HCT116 (cell line): Measurements from ENCODE around the gene FNDC3A. TPM values are rescaled to one million over a fixed set of nuclear protein-coding genes. Genes with fewer than 3 reads are reported as not detected.

Experiments used
- ATAC-seq: fragments of 200-7000 bp; cut with Tn5 transposase; 2 replicates; pipeline ENCODE4 v1.9.1; 2020; ENCODE audit warnings: mild to moderate bottlenecking, moderate library complexity
- BruUV-seq: library from RNA; stranded (reverse); fragments of 400-500 nt; replicated peaks from 2 replicates; lab custom pipeline; 2021; lab: Mats Ljungman, UMichigan
- CTCF ChIA-PET: fragments of 300-600 bp; sonication (Branson Sonifier 250); formaldehyde crosslinking; loops from one replicate; lab custom pipeline; 2021; ENCODE audit warnings: antibody characterized with exemption; lab: Charles Lee
- POLR2A ChIA-PET: fragments of 300-600, 350-600 bp; sonication (Branson Sonifier 250); formaldehyde crosslinking; loops from one replicate; lab custom pipeline; 2021; ENCODE audit warnings: antibody characterized with exemption; lab: Charles Lee
- RAD21 ChIA-PET, 2 experiments: fragments of 300-600 bp; sonication (Branson Sonifier 250); formaldehyde crosslinking; loops; one replicate each; lab custom pipeline; 2023; ENCODE audit warnings: low total read pairs in 2 of 2; ENCODE audit not compliant: uncharacterized antibody in 2 of 2, unreplicated experiment in 2 of 2, low non-redundant PET in 1 of 2; lab: Charles Lee
- DNase-seq: peaks from one replicate; pipeline ENCODE4 v3.0.0-alpha.2; 2010; ENCODE audit warnings: low read depth, low spot score
- H2AFZ ChIP-seq: fragments of 200-600 bp; shearing (Covaris generic), sonication (generic); 2 replicates; pipeline ENCODE4 v1.6.1; 2017; ENCODE audit warnings: low read depth, mixed run types, mixed read lengths, antibody characterized with exemption, low read length; ENCODE audit not compliant: poor library complexity, severe bottlenecking
- H3K27ac ChIP-seq: 2 replicates; pipeline ENCODE4 v1.5.1; 2012; ENCODE audit warnings: low read depth, low read length
- H3K27me3 ChIP-seq: fragments of 200-600 bp; sonication (generic); 2 replicates; pipeline ENCODE4 v1.6.1; 2016; ENCODE audit warnings: mixed run types, low read length, mixed read lengths; ENCODE audit not compliant: insufficient read depth
- H3K36me3 ChIP-seq, 2 experiments: fragments of 200-500 bp in 1 of 2; fragments of 200-600 bp in 1 of 2; sonication (Bioruptor generic) in 1 of 2; sonication (generic) in 1 of 2; 2 replicates each; pipeline versions ENCODE4 v1.5.1 to v1.6.1; 2014 to 2016; ENCODE audit warnings: low read length in 2 of 2, inconsistent platforms in 1 of 2, mixed read lengths in 1 of 2, mixed run types in 1 of 2; ENCODE audit not compliant: insufficient read depth in 2 of 2, control insufficient read depth in 1 of 2
- H3K4me1 ChIP-seq, 2 experiments: fragments of 200-600 bp in 1 of 2; sonication (generic) in 1 of 2; 2 replicates each; pipeline versions ENCODE4 v1.5.1 to v1.6.1; 2012 to 2017; ENCODE audit warnings: low read length in 2 of 2, inconsistent platforms in 1 of 2, mild to moderate bottlenecking in 1 of 2, mixed read lengths in 1 of 2, mixed run types in 1 of 2, moderate library complexity in 1 of 2; ENCODE audit not compliant: insufficient read depth in 2 of 2, control insufficient read depth in 1 of 2
- H3K4me2 ChIP-seq: fragments of 200-600 bp; sonication (generic); 2 replicates; pipeline ENCODE4 v1.6.1; 2017; ENCODE audit warnings: mixed run types, low read length, mixed read lengths
- H3K4me3 ChIP-seq, 2 experiments: fragments of 200-600 bp in 1 of 2; sonication (generic) in 1 of 2; replicated peaks in 1 of 2; 2 replicates each; pipeline ENCODE4 v1.5.1; 2011 to 2016; ENCODE audit warnings: low read length in 2 of 2, control low read depth in 1 of 2, low read depth in 1 of 2, mild to moderate bottlenecking in 1 of 2, mixed read lengths in 1 of 2, mixed run types in 1 of 2
- H3K79me2 ChIP-seq: fragments of 200-600 bp; sonication (generic); 2 replicates; pipeline ENCODE4 v1.6.1; 2017; ENCODE audit warnings: mild to moderate bottlenecking, mixed run types, low read length, moderate library complexity, mixed read lengths; ENCODE audit not compliant: insufficient read depth
- H3K9ac ChIP-seq: fragments of 200-600 bp; sonication (generic); 2 replicates; pipeline ENCODE4 v1.6.1; 2016; ENCODE audit warnings: low read length, mixed read lengths
- H3K9me2 ChIP-seq: fragments of 200-600 bp; sonication (generic), shearing (Covaris generic); 2 replicates; pipeline ENCODE4 v1.6.1; 2017; ENCODE audit warnings: mixed run types, mild to moderate bottlenecking, moderate library complexity; ENCODE audit not compliant: insufficient read depth
- H3K9me3 ChIP-seq, 2 experiments: fragments of 200-500 bp in 1 of 2; fragments of 200-600 bp in 1 of 2; sonication (Bioruptor generic) in 1 of 2; sonication (generic) in 1 of 2; 2 replicates each; pipeline ENCODE4 v1.6.1; 2014 to 2017; ENCODE audit warnings: low read length in 2 of 2, mixed read lengths in 2 of 2, inconsistent platforms in 1 of 2, low read depth in 1 of 2, mild to moderate bottlenecking in 1 of 2, mixed run types in 1 of 2, moderate library complexity in 1 of 2; ENCODE audit not compliant: control insufficient read depth in 1 of 2, insufficient read depth in 1 of 2
- H4K20me1 ChIP-seq: fragments of 200-600 bp; sonication (generic), shearing (Covaris generic); 2 replicates; pipeline ENCODE4 v1.6.1; 2017; ENCODE audit warnings: mixed run types, mild to moderate bottlenecking, moderate library complexity; ENCODE audit not compliant: insufficient read depth
- CBX3 ChIP-seq: IDR thresholded peaks from 2 replicates; pipeline ENCODE4 v1.6.1; 2012; ENCODE audit warnings: low read depth
- CEBPB ChIP-seq: IDR thresholded peaks from 2 replicates; pipeline ENCODE4 v1.6.1; 2012; ENCODE audit warnings: low read depth
- CTCF ChIP-seq, 3 experiments: fragments of 200-600 bp in 1 of 3; sonication (generic) in 1 of 3; IDR thresholded peaks in 2 of 3; conservative IDR thresholded peaks in 1 of 3; 2 replicates each; pipeline ENCODE4 v1.5.1; 2012 to 2017; ENCODE audit warnings: low read depth in 2 of 3, low read length in 2 of 3, antibody characterized with exemption in 1 of 3, borderline replicate concordance in 1 of 3, control low read depth in 1 of 3, mild to moderate bottlenecking in 1 of 3, mixed read lengths in 1 of 3, mixed run types in 1 of 3, moderate library complexity in 1 of 3; ENCODE audit not compliant: insufficient read depth in 1 of 3
- EZH2 ChIP-seq: fragments of 200-600 bp; sonication (generic); IDR thresholded peaks from 2 replicates; pipeline ENCODE4 v1.6.1; 2017; ENCODE audit warnings: antibody characterized with exemption, mixed run types
- FOSL1 ChIP-seq: IDR thresholded peaks from 2 replicates; pipeline ENCODE4 v1.6.1; 2012; ENCODE audit warnings: low read depth
- MAX ChIP-seq: IDR thresholded peaks from 2 replicates; pipeline ENCODE4 v1.6.1; 2012
- POLR2A ChIP-seq: IDR thresholded peaks from 2 replicates; pipeline ENCODE4 v1.7.0; 2011; ENCODE audit warnings: borderline replicate concordance; ENCODE audit not compliant: insufficient read depth, insufficient read length; ENCODE audit errors: extremely low read depth
- POLR2AphosphoS5 ChIP-seq: IDR thresholded peaks from 2 replicates; pipeline ENCODE4 v1.6.1; 2011; ENCODE audit warnings: mild to moderate bottlenecking, low read depth, low read length, moderate library complexity
- RAD21 ChIP-seq: IDR thresholded peaks from 2 replicates; pipeline ENCODE4 v1.6.1; 2012; ENCODE audit warnings: low read depth, mild to moderate bottlenecking
- SIN3A ChIP-seq: IDR thresholded peaks from 2 replicates; pipeline ENCODE4 v1.6.1; 2012; ENCODE audit warnings: low read depth
- SP1 ChIP-seq: IDR thresholded peaks from 2 replicates; pipeline ENCODE4 v1.6.1; 2012; ENCODE audit warnings: low read depth
- TCF7L2 ChIP-seq: IDR thresholded peaks from 2 replicates; pipeline ENCODE4 v1.7.0; 2011; ENCODE audit warnings: borderline replicate concordance, inconsistent platforms; ENCODE audit not compliant: insufficient read depth, insufficient read length; ENCODE audit errors: extremely low read depth
- intact Hi-C: fragments of 100-400 bp; cut with micrococcal nuclease; formaldehyde crosslinking; loops from 2 replicates; pipeline ENCODE4 v1.10.0; 2022
- total RNA-seq: library from RNA; stranded (reverse); gene quantifications from one replicate; pipeline ENCODE4 v1.2.1, GENCODE V29; 2021; ENCODE audit not compliant: unreplicated experiment
- TF ChIP-seq, protein P1 (sequence below): IDR thresholded peaks from 2 replicates; pipeline ENCODE4 v1.6.1; 2012; ENCODE audit warnings: low read depth
- TF ChIP-seq, protein P2 (sequence below): IDR thresholded peaks from 2 replicates; pipeline ENCODE4 v1.6.1; 2012

The FNDC3A gene
- total RNA-seq, 1 experiment from 2014 or later: 30.5 TPM

- POLR2A ChIA-PET: no interaction called here
These were observed 245.9 kb downstream of the FNDC3A start for GRCh38 chr13:49221590-49221965.

DNA sequence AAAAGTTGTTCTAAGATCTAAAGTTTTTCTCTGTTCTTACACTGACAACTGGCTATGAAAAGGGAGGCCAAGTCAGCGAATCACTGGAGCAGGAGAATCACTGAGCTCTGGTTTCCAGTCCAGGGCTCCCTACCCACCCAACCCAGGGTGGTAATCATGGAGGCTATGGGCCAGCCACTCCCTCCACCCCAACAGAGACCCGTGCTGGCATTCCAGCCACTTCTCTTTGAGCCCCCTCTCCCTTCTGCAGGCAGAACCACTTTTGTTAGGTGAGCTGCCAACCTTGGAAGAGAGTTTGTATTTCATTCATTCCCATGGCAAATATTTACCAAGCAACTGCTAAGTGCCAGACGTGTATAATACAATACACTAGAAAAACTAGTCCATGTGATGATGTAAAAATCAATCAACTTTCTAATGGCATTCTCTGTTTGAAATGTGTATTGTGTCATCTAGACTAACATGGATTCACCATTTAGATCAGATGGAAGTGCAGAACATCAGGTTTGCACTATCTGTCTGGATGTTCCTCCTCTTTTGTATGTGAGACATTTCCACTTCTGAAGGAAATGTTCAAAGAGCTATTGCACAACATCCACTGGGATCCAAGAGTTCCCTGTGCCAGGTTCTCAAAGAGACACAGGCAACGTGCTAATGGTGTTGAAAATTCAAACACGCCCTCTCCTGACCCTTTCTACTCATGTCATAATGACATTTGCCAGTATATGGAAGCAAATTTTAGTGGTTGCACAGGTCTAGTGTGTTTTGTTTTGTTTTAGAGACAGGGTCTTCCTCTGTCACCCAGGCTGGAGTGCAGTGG lies 249.7 kb downstream of the FNDC3A start:
- Histone ChIP-seq H3K36me3 (no peaks in the 10 kb centered on the region), H3K4me1 (no peaks in the 10 kb centered on the region), H2AFZ (no peak overlapping the region), H3K27me3 (no peaks in the 10 kb centered on the region), H3K4me2 (no peak overlapping the region), H3K9ac (no peak overlapping the region), H3K4me3 (no peak overlapping the region), H3K9me3 (no peaks in the 10 kb centered on the region), H3K27ac (no peak overlapping the region), H4K20me1 (no peaks in the 10 kb centered on the region), H3K79me2 (no peaks in the 10 kb centered on the region), H3K9me2 (no peaks in the 10 kb centered on the region)
- ATAC-seq: no peak
- no TSS peak for BruUV-seq
- intact Hi-C loops: no loop called here
- ChIA-PET POLR2A (no interaction called here), RAD21 (no interaction called here), CTCF (no interaction called here)
- DNase-seq: no peak
- TF ChIP-seq CTCF (IDR thresholded peaks at IDR 0.05 in 2 of 3, conservative IDR thresholded peaks at IDR 0.05 in 1 of 3; ENCODE audit: borderline replicate concordance in 1 of 3, insufficient read depth in 1 of 3, low read depth in 2 of 3, low read length in 2 of 3) (no peak), SP1 (no peak), RAD21 (no peak), CBX3 (no peak), CEBPB (no peak), TCF7L2 (no peak), SIN3A (no peak), FOSL1 (no peak)
- TF ChIP-seq, protein P1, sequence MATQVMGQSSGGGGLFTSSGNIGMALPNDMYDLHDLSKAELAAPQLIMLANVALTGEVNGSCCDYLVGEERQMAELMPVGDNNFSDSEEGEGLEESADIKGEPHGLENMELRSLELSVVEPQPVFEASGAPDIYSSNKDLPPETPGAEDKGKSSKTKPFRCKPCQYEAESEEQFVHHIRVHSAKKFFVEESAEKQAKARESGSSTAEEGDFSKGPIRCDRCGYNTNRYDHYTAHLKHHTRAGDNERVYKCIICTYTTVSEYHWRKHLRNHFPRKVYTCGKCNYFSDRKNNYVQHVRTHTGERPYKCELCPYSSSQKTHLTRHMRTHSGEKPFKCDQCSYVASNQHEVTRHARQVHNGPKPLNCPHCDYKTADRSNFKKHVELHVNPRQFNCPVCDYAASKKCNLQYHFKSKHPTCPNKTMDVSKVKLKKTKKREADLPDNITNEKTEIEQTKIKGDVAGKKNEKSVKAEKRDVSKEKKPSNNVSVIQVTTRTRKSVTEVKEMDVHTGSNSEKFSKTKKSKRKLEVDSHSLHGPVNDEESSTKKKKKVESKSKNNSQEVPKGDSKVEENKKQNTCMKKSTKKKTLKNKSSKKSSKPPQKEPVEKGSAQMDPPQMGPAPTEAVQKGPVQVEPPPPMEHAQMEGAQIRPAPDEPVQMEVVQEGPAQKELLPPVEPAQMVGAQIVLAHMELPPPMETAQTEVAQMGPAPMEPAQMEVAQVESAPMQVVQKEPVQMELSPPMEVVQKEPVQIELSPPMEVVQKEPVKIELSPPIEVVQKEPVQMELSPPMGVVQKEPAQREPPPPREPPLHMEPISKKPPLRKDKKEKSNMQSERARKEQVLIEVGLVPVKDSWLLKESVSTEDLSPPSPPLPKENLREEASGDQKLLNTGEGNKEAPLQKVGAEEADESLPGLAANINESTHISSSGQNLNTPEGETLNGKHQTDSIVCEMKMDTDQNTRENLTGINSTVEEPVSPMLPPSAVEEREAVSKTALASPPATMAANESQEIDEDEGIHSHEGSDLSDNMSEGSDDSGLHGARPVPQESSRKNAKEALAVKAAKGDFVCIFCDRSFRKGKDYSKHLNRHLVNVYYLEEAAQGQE: no peak

More at GRCh38 chr13:49221590-49221965, 245.9 kb downstream of the FNDC3A start:
- Histone ChIP-seq H3K27me3 (no peaks in the 10 kb centered on the region), H2AFZ (no peak overlapping the region), H3K36me3 (no peaks in the 10 kb centered on the region), H3K9me3 (no peaks in the 10 kb centered on the region), H3K9ac (no peak overlapping the region), H3K79me2 (no peaks in the 10 kb centered on the region), H4K20me1 (no peaks in the 10 kb centered on the region), H3K4me1 (no peaks in the 10 kb centered on the region), H3K27ac (no peak overlapping the region), H3K9me2 (no peaks in the 10 kb centered on the region), H3K4me2 (no peak overlapping the region), H3K4me3 (no peak overlapping the region)
- ChIA-PET CTCF (no interaction called here), RAD21 (no interaction called here)
- TF ChIP-seq SIN3A (no peak), EZH2 (no peak), POLR2A (no peak), MAX (no peak), CBX3 (no peak), TCF7L2 (no peak), RAD21 (no peak), POLR2AphosphoS5 (no peak)
- TF ChIP-seq, protein P2, sequence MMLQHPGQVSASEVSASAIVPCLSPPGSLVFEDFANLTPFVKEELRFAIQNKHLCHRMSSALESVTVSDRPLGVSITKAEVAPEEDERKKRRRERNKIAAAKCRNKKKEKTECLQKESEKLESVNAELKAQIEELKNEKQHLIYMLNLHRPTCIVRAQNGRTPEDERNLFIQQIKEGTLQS: no peak
- ATAC-seq (no peak), DNase-seq (no peak)
- no TSS peak for BruUV-seq
- intact Hi-C loops: no loop called here
